PFSK-1 (cell line): ENCODE data around the gene CTTNBP2NL.

ENCODE experiments used
- POLR2AphosphoS5 ChIP-seq: IDR thresholded peaks from 2 replicates; pipeline ENCODE4 v1.6.1; 2012; ENCODE audit warnings: low read depth, mild to moderate bottlenecking, control low read depth, low read length, moderate library complexity
- SIN3A ChIP-seq: IDR thresholded peaks from 2 replicates; pipeline ENCODE4 v1.6.1; 2012; ENCODE audit warnings: mild to moderate bottlenecking, low read length, moderate library complexity, borderline replicate concordance; ENCODE audit not compliant: insufficient read depth
- TF ChIP-seq, protein P1 (sequence below), 2 experiments: IDR thresholded peaks; 2 replicates each; pipeline versions ENCODE4 v1.6.1 to v1.8.0; 2011 to 2012; ENCODE audit warnings: low read depth in 2 of 2, low read length in 2 of 2, control low read depth in 1 of 2, inconsistent platforms in 1 of 2, mild to moderate bottlenecking in 1 of 2, moderate library complexity in 1 of 2; ENCODE audit not compliant: insufficient read depth in 1 of 2

DNA sequence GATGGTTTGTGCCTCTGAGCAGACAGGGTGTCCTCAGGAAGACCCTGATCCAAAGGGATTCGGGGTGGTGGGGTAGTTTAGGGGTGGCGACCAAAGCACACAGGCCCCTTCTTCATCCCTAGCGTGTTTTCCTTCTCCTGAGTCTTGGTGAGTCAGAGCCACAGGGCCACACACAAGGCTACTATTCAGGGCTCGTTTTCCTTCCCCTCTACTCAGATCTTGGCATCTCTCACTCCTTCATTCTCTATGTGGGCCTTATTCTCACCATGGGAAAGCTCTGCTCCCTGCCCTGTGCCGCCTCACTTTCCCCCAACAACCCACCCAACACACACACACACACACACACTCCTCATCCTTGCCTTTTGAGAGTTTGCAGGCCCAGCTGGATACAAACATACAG is 69.1 kb downstream of the CTTNBP2NL start:
- no peak for TF ChIP-seq POLR2AphosphoS5
- TF ChIP-seq, protein P1, sequence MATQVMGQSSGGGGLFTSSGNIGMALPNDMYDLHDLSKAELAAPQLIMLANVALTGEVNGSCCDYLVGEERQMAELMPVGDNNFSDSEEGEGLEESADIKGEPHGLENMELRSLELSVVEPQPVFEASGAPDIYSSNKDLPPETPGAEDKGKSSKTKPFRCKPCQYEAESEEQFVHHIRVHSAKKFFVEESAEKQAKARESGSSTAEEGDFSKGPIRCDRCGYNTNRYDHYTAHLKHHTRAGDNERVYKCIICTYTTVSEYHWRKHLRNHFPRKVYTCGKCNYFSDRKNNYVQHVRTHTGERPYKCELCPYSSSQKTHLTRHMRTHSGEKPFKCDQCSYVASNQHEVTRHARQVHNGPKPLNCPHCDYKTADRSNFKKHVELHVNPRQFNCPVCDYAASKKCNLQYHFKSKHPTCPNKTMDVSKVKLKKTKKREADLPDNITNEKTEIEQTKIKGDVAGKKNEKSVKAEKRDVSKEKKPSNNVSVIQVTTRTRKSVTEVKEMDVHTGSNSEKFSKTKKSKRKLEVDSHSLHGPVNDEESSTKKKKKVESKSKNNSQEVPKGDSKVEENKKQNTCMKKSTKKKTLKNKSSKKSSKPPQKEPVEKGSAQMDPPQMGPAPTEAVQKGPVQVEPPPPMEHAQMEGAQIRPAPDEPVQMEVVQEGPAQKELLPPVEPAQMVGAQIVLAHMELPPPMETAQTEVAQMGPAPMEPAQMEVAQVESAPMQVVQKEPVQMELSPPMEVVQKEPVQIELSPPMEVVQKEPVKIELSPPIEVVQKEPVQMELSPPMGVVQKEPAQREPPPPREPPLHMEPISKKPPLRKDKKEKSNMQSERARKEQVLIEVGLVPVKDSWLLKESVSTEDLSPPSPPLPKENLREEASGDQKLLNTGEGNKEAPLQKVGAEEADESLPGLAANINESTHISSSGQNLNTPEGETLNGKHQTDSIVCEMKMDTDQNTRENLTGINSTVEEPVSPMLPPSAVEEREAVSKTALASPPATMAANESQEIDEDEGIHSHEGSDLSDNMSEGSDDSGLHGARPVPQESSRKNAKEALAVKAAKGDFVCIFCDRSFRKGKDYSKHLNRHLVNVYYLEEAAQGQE (IDR thresholded peaks at IDR 0.05; ENCODE audit: insufficient read depth in 1 of 2, low read depth in 2 of 2, low read length in 2 of 2) = no peak
- TF ChIP-seq SIN3A = no peak
